ENCODE data around the gene MUTYH.

The MUTYH gene

DNA sequence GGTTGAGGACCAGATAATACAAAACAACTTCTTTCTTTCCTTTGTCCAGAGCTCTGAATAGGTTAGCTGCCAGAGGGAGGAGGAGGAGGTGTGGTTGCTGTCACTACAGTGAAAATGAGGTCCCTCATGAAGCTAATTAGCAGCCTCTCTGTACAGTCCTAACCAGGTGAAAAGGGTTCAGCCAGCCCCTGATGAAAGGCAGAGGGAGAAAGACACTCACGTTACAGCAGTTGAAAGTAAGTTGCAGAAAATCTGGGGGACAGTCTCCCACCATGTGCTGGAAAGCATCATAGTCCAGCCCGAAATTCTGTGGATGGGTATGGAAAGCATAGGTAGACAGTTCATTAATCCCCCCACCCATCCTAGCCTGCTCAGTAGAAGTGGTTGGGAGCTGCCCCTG is 6.2 kb upstream of the MUTYH start:
- H3K36me3 Mint-ChIP-seq (ENCODE audit: insufficient read depth), result peaks cover 19% of the 10 kb centered on the region
- no peak overlapping the region for H3K4me3 Mint-ChIP-seq
- no peak for DNase-seq (ENCODE audit: low spot score in 2 of 2)
- no peak overlapping the region for H3K27ac Mint-ChIP-seq (ENCODE audit: low read depth)
- peaks cover 12% of the 10 kb centered on the region for H3K4me1 Mint-ChIP-seq
- no peaks in the 10 kb centered on the region for H3K27me3 Mint-ChIP-seq
- ATAC-seq (replicated peaks; ENCODE audit: extremely low read depth, poor library complexity, severe bottlenecking), result no peak
- no peaks in the 10 kb centered on the region for H3K9me3 Mint-ChIP-seq

DNA sequence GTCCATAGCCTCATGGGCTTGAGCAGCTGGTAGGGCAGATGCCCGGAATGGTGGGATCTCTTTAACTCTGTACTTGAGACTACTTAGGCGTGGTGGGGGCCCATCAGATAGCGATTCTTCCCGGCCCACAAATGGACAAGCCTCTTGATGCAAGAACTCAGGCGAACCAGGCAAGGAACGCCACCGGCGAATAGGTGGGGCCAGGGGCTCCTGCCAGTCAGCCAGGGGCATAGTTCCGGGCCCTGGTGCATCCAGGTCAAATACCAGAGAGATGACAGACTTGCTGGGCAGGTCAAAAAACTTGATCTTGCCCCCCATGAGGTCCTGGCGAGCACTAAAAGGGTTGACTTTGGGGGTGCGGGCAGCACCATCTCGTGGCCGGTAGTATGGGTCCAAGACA is 4.8 kb upstream of the MUTYH start:
- peaks cover 23% of the 10 kb centered on the region for H3K4me1 Mint-ChIP-seq
- peaks cover 23% of the 10 kb centered on the region for H3K36me3 Mint-ChIP-seq (ENCODE audit: insufficient read depth)
- H3K9me3 Mint-ChIP-seq, result no peaks in the 10 kb centered on the region
- ATAC-seq (replicated peaks; ENCODE audit: extremely low read depth, poor library complexity, severe bottlenecking), result no peak
- no peak overlapping the region for H3K27ac Mint-ChIP-seq (ENCODE audit: low read depth)
- no peak overlapping the region for H3K4me3 Mint-ChIP-seq
- no peak for DNase-seq (ENCODE audit: low spot score in 2 of 2)
- no peaks in the 10 kb centered on the region for H3K27me3 Mint-ChIP-seq

DNA sequence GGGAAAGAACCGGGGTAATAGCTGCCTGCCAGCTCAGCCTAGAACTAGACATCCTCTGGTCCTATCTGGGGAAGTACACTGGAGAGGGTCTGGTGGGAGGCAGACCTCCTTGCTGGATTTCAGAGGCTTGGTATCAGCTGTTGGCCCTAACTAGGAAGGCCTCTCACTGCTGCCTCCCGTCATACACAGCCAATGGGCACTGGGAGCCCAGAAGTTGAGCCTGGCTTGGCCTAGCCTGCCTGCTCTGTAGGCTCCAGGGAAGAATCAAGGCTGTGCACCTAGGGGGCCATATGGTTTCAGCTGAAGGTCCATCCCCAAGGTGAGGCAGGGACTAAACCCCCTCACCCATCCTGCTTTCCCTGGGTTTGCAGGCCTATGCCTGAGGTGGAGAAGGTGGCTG is 4.3 kb upstream of the MUTYH start:
- no peaks in the 10 kb centered on the region for H3K9me3 Mint-ChIP-seq
- no peak overlapping the region for H3K4me3 Mint-ChIP-seq
- no peak overlapping the region for H3K27ac Mint-ChIP-seq (ENCODE audit: low read depth)
- DNase-seq (ENCODE audit: low spot score in 2 of 2), result no peak
- no peaks in the 10 kb centered on the region for H3K27me3 Mint-ChIP-seq
- ATAC-seq (replicated peaks; ENCODE audit: extremely low read depth, poor library complexity, severe bottlenecking), result no peak
- peaks cover 27% of the 10 kb centered on the region for H3K4me1 Mint-ChIP-seq
- peaks cover 27% of the 10 kb centered on the region for H3K36me3 Mint-ChIP-seq (ENCODE audit: insufficient read depth)

DNA sequence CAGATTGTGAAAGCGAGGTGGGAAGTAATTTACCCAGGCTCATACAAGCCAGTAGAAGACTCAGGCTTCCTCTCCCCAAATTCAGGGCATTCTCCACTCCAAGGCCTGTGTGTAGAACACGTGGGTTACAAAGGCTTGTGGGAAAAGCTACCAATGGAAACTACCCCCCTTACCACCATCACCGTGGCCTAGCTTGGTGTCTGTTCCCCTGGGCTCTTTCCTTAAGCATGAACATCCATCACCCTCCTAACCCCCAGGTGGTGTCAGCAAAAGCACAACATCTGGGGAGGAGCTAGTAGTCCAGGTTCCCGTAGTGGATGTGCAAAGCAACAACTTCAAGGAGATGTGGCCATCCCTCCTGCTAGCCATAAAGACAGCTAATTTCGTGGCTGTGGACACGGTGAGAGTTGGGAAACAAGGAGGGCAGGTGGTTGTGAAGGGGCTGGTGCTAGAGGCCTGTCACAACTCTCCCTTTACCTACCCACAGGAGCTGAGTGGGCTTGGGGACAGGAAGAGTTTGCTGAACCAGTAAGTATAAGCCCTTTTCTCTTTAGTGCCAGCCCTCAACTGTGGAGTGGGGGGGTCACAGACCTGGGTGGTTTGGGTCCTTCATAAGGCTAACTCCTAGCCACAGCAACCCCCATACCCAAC is 701 bp upstream of the MUTYH start:
- no peak for DNase-seq (ENCODE audit: low spot score in 2 of 2)
- no peaks in the 10 kb centered on the region for H3K27me3 Mint-ChIP-seq

DNA sequence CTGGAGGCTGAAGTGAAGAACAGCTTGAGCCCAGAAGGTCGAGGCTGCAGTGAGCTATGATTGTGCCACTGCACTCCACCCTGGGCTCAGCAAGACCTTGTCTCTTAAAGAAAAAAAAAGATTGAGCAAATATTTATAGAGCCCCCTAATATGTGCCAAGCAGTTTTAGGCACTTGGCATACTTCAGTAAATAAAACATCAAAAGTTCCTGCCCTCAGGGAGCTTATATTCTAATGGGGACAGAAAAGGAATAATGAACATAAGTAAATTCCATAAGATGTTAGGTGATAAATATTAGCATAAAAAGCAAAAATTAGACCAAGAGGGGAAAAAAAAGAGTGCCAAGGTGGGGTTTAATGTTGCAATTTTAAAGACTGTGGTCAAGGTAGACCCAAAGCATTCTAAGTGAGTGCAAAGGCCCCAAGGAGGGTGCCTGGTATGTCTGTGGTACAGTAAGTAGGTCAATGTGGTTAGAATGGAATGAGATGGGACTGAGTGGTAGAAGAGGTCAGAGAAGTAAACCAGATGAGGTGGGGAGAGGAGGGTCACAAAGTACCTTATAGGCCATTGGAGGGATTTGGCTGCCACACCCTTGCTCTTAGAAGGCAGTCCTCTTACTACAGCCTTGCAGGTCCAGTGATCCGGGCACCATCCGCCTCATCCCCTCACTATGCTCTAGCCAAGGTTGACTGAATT is 2.5 kb downstream of the MUTYH start:
- H3K36me3 Mint-ChIP-seq (ENCODE audit: insufficient read depth), result peaks cover 12% of the 10 kb centered on the region
- no peaks in the 10 kb centered on the region for H3K9me3 Mint-ChIP-seq
- H3K4me3 Mint-ChIP-seq, result no peak overlapping the region
- H3K27ac Mint-ChIP-seq (ENCODE audit: low read depth), result no peak overlapping the region
- peaks cover 77% of the 10 kb centered on the region for H3K4me1 Mint-ChIP-seq
- no peaks in the 10 kb centered on the region for H3K27me3 Mint-ChIP-seq
- no peak for ATAC-seq (replicated peaks; ENCODE audit: extremely low read depth, poor library complexity, severe bottlenecking)
- DNase-seq (ENCODE audit: low spot score in 2 of 2), result no peak

More for the DNA sequence above, 701 bp upstream of the MUTYH start:
- H3K9me3 Mint-ChIP-seq, result no peaks in the 10 kb centered on the region
- H3K27ac Mint-ChIP-seq (ENCODE audit: low read depth), result peak overlapping the region; percentile 98
- ATAC-seq (replicated peaks; ENCODE audit: extremely low read depth, poor library complexity, severe bottlenecking), result no peak
- peaks cover 26% of the 10 kb centered on the region for H3K36me3 Mint-ChIP-seq (ENCODE audit: insufficient read depth)
- H3K4me1 Mint-ChIP-seq, result peaks cover 58% of the 10 kb centered on the region
- H3K4me3 Mint-ChIP-seq, result peak overlapping the region; percentile 97

DNA sequence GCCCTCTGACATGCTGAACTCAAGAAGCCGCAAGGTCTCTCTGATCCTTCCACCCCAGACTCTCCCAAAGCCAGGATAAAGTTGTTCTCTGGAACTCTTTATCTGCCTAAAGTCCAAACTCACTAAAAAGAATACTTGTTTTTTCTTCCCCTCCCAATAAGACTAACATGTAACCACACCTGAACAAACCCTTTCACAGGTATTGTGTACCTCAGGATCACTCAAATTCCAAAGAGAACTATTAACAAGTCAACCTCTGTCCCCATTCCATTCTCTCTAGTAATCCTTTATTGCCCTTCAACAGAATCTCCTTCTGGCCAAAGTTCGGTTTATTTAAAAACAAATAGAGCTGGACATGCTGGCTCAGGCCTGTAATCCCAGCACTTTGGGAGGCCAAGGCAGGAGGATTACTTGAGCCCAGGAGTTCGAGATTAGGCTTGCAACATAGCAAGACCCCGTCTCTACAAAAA is 4.3 kb downstream of the MUTYH start:
- no peak for ATAC-seq (replicated peaks; ENCODE audit: extremely low read depth, poor library complexity, severe bottlenecking)
- Mint-ChIP-seq H3K4me1 (peaks cover 62% of the 10 kb centered on the region), H3K27ac (ENCODE audit: low read depth) (no peak overlapping the region), H3K9me3 (no peaks in the 10 kb centered on the region), H3K36me3 (ENCODE audit: insufficient read depth) (peaks cover 12% of the 10 kb centered on the region), H3K27me3 (no peaks in the 10 kb centered on the region), H3K4me3 (no peak overlapping the region)
- DNase-seq (ENCODE audit: low spot score in 2 of 2), result no peak

DNA sequence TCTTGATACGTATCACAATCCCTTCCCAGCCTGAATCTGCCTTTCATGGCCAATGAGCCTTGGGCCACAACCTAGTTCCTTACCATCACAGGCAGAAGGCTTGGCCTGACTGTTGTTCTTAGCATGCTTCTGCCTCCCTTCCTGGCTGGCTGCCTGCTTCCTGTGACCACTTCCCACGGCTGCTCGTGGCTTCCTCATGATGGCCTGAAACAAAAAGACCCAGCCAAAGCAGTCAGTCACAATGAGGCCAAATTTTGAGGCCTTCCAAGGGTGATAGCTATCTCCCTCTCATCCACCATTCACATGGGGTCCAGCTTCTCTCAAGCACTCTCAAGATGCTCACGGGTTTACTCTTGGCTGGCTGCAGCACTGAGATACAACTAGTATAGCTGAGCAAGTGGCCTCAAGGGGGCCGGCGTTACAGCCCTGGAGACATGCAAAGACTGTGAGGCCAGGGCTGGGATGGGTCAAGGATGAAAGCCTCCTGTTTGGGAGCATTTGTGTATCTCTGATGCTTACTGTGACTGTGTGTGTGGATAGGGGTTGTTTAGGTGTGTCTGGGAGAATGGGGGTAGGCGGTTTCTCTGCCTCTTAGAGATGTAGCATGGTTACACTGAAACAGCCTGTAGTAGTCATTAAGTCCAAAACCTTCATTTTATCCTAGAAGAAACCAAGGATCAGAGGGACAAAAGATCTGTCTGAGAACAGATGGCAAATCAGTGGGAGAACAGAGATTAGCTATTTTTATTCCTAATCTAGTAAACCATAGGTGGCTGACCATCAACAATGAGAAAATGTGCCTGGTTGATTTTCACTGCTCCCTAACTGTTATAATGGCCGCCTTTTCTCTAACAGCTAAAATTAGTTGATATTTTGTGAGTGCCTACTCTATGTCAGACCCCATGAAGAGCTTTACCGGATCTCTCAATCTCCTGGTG is 5.7 kb downstream of the MUTYH start:
- Mint-ChIP-seq H3K4me1 (peaks cover 51% of the 10 kb centered on the region), H3K4me3 (no peak overlapping the region), H3K27me3 (no peaks in the 10 kb centered on the region), H3K36me3 (ENCODE audit: insufficient read depth) (peaks cover 9% of the 10 kb centered on the region), H3K9me3 (no peaks in the 10 kb centered on the region), H3K27ac (ENCODE audit: low read depth) (no peak overlapping the region)
- ATAC-seq (replicated peaks; ENCODE audit: extremely low read depth, poor library complexity, severe bottlenecking), result no peak
- DNase-seq (ENCODE audit: low spot score in 2 of 2), result no peak

DNA sequence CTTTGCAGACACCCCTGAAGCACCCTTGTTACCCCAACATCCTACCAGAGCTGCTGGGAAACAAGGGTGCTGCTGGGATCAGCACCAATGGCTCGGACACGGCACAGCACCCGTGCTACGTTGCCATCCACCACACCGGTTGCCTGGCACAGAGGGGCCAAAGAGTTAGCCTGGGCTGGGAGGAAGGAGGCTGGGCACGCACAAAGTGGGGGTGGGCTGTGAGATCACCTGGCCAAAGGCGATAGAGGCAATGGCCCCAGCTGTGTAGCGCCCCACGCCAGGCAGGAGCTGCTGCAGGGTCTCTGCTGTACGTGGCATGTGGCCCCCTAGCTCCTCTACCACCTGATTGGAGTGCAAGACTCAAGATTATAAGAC is 7.9 kb downstream of the MUTYH start:
- Mint-ChIP-seq H3K4me3 (no peak overlapping the region), H3K27me3 (no peaks in the 10 kb centered on the region), H3K9me3 (no peaks in the 10 kb centered on the region), H3K36me3 (ENCODE audit: insufficient read depth) (peaks cover 5% of the 10 kb centered on the region), H3K27ac (ENCODE audit: low read depth) (no peak overlapping the region), H3K4me1 (peaks cover 37% of the 10 kb centered on the region)
- no peak for ATAC-seq (replicated peaks; ENCODE audit: extremely low read depth, poor library complexity, severe bottlenecking)
- DNase-seq (ENCODE audit: low spot score in 2 of 2), result no peak

DNA sequence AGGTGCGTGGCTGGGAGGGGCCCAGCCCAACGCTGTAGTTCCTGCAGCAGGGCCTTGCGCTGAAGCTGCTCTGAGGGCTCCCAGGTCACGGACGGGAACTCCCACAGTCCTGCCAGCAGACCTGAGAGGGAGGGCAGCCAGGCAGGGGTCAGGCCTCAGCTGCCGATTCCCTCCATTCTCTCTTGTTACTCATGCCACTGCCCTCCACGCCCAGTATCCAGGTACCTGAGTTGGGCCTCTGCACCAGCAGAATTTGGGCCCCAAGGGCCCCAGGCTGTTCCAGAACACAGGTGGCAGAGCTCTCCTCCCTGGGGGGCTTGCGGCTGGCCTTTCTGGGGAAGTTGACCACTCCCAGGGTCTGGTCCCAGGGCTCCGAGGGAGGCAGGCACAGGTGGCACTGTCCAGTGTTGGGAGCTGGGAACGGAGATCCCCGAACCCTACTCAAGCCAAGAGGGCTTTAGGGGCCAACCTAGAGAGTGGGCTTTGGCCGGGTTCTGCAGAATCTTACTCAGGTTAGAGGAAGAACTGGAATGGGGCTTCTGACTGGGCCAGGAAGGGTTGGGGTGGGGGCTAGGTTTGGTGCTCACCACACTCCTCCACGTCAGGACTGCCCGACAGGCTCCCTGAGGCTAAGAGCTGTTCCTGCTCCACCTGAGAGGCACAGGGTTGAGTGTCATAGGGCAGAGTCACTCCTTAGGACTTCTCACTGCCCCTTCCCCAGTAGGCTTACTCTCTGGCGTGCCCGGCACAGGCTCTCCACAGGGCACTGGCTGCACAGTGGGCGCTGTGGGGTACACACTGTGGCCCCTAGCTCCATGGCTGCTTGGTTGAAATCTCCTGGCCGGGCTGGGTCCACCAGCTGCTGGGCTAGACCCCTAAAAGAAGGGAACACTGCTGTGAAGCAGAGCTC is 8.5 kb downstream of the MUTYH start:
- no peaks in the 10 kb centered on the region for H3K27me3 Mint-ChIP-seq
- H3K9me3 Mint-ChIP-seq, result no peaks in the 10 kb centered on the region
- peaks cover 36% of the 10 kb centered on the region for H3K4me1 Mint-ChIP-seq
- DNase-seq (ENCODE audit: low spot score in 2 of 2) (no peak), ATAC-seq (replicated peaks; ENCODE audit: extremely low read depth, poor library complexity, severe bottlenecking) (no peak)
- peaks cover 4% of the 10 kb centered on the region for H3K36me3 Mint-ChIP-seq (ENCODE audit: insufficient read depth)
- H3K4me3 Mint-ChIP-seq, result no peak overlapping the region
- no peak overlapping the region for H3K27ac Mint-ChIP-seq (ENCODE audit: low read depth)

DNA sequence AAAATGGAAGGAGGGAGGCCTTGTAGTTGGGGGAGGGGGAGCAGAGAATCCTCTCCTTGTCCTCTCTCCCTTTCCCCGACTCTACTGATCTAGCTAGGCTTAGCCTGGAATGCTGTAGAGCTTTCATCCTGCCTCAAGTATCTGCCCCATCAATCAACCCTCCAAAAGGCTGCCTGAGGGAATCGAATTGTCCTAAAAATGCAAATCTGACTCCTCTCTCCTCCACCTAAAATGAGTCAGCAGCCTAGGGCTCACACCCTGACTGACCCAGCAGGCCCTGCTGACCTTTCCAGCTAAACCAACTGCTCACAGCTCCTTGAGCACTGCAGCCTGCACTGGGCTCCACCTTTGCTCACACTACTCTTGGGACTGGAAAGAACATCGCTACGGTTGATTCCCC is 10.8 kb downstream of the MUTYH start:
- H3K36me3 Mint-ChIP-seq (ENCODE audit: insufficient read depth), result peaks cover 5% of the 10 kb centered on the region
- H3K4me1 Mint-ChIP-seq, result peaks cover 24% of the 10 kb centered on the region
- H3K4me3 Mint-ChIP-seq, result no peak overlapping the region
- H3K9me3 Mint-ChIP-seq, result no peaks in the 10 kb centered on the region
- DNase-seq (ENCODE audit: low spot score in 2 of 2) (no peak), ATAC-seq (replicated peaks; ENCODE audit: extremely low read depth, poor library complexity, severe bottlenecking) (no peak)
- no peaks in the 10 kb centered on the region for H3K27me3 Mint-ChIP-seq
- no peak overlapping the region for H3K27ac Mint-ChIP-seq (ENCODE audit: low read depth)

DNA sequence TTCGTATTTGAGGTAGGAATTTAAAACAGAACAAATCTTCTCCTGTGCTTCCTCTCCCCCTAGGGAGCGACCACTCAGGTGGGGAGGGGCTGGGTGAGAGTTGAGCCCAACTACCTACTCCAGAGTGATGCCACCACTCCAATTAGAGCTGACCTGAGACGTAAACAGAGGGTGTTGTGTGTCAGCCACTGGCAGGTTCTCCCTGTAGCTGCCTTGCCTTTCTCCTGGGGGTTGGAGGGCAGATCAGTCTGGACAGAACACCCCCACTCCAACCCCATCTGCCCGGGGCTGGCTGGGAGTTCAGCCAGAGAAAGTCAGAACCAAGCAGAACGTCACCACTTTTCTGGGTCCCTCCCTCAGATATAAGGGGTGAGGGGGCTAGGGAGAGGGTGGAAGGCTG is 11.6 kb downstream of the MUTYH start:
- no peak for DNase-seq (ENCODE audit: low spot score in 2 of 2)
- no peaks in the 10 kb centered on the region for H3K27me3 Mint-ChIP-seq
- no peaks in the 10 kb centered on the region for H3K9me3 Mint-ChIP-seq
- H3K27ac Mint-ChIP-seq (ENCODE audit: low read depth), result no peak overlapping the region
- no peak overlapping the region for H3K4me3 Mint-ChIP-seq
- ATAC-seq (replicated peaks; ENCODE audit: extremely low read depth, poor library complexity, severe bottlenecking), result no peak
- H3K36me3 Mint-ChIP-seq (ENCODE audit: insufficient read depth), result peaks cover 5% of the 10 kb centered on the region
- H3K4me1 Mint-ChIP-seq, result peaks cover 20% of the 10 kb centered on the region
